ENCODE data around the gene HYDIN. TPM values are rescaled to one million over a fixed set of nuclear protein-coding genes. Genes with fewer than 3 reads are reported as not detected.

HYDIN gene
- total and polyA plus RNA-seq, 4 donors, result 2.4 to 43.3 (median 18.9) TPM

- Histone ChIP-seq H3K4me3 (no peak overlapping the region), H3K4me1 (ENCODE audit: control insufficient read depth in 5 of 5, insufficient read depth in 5 of 5, low read length in 5 of 5) (peaks cover 0 to 5% (median 1%) of the 10 kb centered on the region in 5 donors), H3K27me3 (ENCODE audit: control insufficient read depth in 3 of 3, insufficient read depth in 3 of 3, low read length in 2 of 3) (no peaks in the 10 kb centered on the region), H3K36me3 (ENCODE audit: control insufficient read depth in 4 of 4, insufficient read depth in 4 of 4, low read length in 4 of 4) (peaks cover 0 to 27% (median 13%) of the 10 kb centered on the region in 4 donors), H3K27ac (ENCODE audit: low read depth in 1 of 2, low read length in 1 of 2) (no peak overlapping the region), H3K9me3 (ENCODE audit: control insufficient read depth in 4 of 4, insufficient read depth in 3 of 4, low read length in 3 of 4) (no peaks in the 10 kb centered on the region), H3K9ac (ENCODE audit: insufficient read depth in 1 of 2, low read length in 2 of 2) (no peak overlapping the region)
- WGBS, 2 donors, result 93 to 94% methylated on average over 13 of the region's 13 CpGs
- ATAC-seq (ENCODE audit: insufficient read depth, low FRiP score) (no peak), DNase-seq (no peak)
- TF ChIP-seq, protein P1, sequence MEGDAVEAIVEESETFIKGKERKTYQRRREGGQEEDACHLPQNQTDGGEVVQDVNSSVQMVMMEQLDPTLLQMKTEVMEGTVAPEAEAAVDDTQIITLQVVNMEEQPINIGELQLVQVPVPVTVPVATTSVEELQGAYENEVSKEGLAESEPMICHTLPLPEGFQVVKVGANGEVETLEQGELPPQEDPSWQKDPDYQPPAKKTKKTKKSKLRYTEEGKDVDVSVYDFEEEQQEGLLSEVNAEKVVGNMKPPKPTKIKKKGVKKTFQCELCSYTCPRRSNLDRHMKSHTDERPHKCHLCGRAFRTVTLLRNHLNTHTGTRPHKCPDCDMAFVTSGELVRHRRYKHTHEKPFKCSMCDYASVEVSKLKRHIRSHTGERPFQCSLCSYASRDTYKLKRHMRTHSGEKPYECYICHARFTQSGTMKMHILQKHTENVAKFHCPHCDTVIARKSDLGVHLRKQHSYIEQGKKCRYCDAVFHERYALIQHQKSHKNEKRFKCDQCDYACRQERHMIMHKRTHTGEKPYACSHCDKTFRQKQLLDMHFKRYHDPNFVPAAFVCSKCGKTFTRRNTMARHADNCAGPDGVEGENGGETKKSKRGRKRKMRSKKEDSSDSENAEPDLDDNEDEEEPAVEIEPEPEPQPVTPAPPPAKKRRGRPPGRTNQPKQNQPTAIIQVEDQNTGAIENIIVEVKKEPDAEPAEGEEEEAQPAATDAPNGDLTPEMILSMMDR (IDR thresholded peaks at IDR 0.05; ENCODE audit: control extremely low read depth, extremely low read depth), result no peak
These were observed 456.3 kb downstream of the HYDIN start for GRCh38 chr16:70774261-70774660.

- DNase-seq (no peak), ATAC-seq (ENCODE audit: insufficient read depth, low FRiP score) (no peak)
- H3K9me3 ChIP-seq (ENCODE audit: control insufficient read depth in 4 of 4, insufficient read depth in 3 of 4, low read length in 3 of 4), result no peaks in the 10 kb centered on the region
- no peaks in the 10 kb centered on the region for H3K27me3 ChIP-seq (ENCODE audit: control insufficient read depth in 3 of 3, insufficient read depth in 3 of 3, low read length in 2 of 3)
- TF ChIP-seq, protein P1 (IDR thresholded peaks at IDR 0.05; ENCODE audit: control extremely low read depth, extremely low read depth), result no peak
- peaks cover 0 to 22% (median 10%) of the 10 kb centered on the region in 4 donors for H3K36me3 ChIP-seq (ENCODE audit: control insufficient read depth in 4 of 4, insufficient read depth in 4 of 4, low read length in 4 of 4)
- WGBS, 2 donors, result 91% methylated on average over 1 of the region's 1 CpG
- H3K4me3 ChIP-seq, result no peak overlapping the region
- H3K4me1 ChIP-seq (ENCODE audit: control insufficient read depth in 5 of 5, insufficient read depth in 5 of 5, low read length in 5 of 5), result peaks cover 0 to 1% (median 0%) of the 10 kb centered on the region in 5 donors
- no peak overlapping the region for H3K27ac ChIP-seq (ENCODE audit: low read depth in 1 of 2, low read length in 1 of 2)
- no peak overlapping the region for H3K9ac ChIP-seq (ENCODE audit: insufficient read depth in 1 of 2, low read length in 2 of 2)
These were observed 458.0 kb downstream of the HYDIN start for GRCh38 chr16:70772493-70772892.

- no peak overlapping the region for H3K4me3 ChIP-seq
- WGBS, 2 donors, result 43 to 53% methylated on average over 15 of the region's 15 CpGs
- peak; percentile 67 for ATAC-seq (ENCODE audit: insufficient read depth, low FRiP score)
- H3K9ac ChIP-seq (ENCODE audit: insufficient read depth in 1 of 2, low read length in 2 of 2), result no peak overlapping the region
- peaks cover 0 to 29% (median 8%) of the 10 kb centered on the region in 4 donors for H3K36me3 ChIP-seq (ENCODE audit: control insufficient read depth in 4 of 4, insufficient read depth in 4 of 4, low read length in 4 of 4)
- TF ChIP-seq, protein P1 (IDR thresholded peaks at IDR 0.05; ENCODE audit: control extremely low read depth, extremely low read depth), result peak; percentile 80
- H3K27me3 ChIP-seq (ENCODE audit: control insufficient read depth in 3 of 3, insufficient read depth in 3 of 3, low read length in 2 of 3), result no peaks in the 10 kb centered on the region
- peak; percentile 47 to 65 (median 63) for DNase-seq
- H3K4me1 ChIP-seq (ENCODE audit: control insufficient read depth in 5 of 5, insufficient read depth in 5 of 5, low read length in 5 of 5), result peaks cover 0 to 1% (median 0%) of the 10 kb centered on the region in 5 donors
- no peak overlapping the region for H3K27ac ChIP-seq (ENCODE audit: low read depth in 1 of 2, low read length in 1 of 2)
- no peaks in the 10 kb centered on the region for H3K9me3 ChIP-seq (ENCODE audit: control insufficient read depth in 4 of 4, insufficient read depth in 3 of 4, low read length in 3 of 4)
These were observed 459.6 kb downstream of the HYDIN start for GRCh38 chr16:70770626-70771552.
